HEK293 (cell line): Measurements from ENCODE around the gene TH.

Experiments
- CTCF ChIA-PET: fragments of 350-600 bp; formaldehyde crosslinking; extraction: SDS; loops from one replicate; lab custom pipeline; 2021; ENCODE audit warnings: antibody characterized with exemption; lab: Yijun Ruan, JAX
- POLR2A ChIA-PET: fragments of 300-600 bp; formaldehyde crosslinking; extraction: SDS; loops from one replicate; lab custom pipeline; 2020; ENCODE audit warnings: antibody characterized with exemption, inconsistent platforms; lab: Yijun Ruan, JAX
- H3K27ac ChIP-seq: fragments of 200-500 bp; sonication (Bioruptor generic); 2 replicates; pipeline ENCODE4 v1.5.1; 2014; ENCODE audit warnings: low read depth, low read length, control low read depth, inconsistent platforms; ENCODE audit errors: extremely low read depth
- H3K36me3 ChIP-seq, 2 experiments: fragments of 200-500 bp in 1 of 2; sonication (Bioruptor generic) in 1 of 2; 1 replicate in 1 of 2; 2 replicates in 1 of 2; pipeline ENCODE4 v1.5.1; 2014 to 2017; ENCODE audit warnings: inconsistent platforms in 2 of 2, low read length in 2 of 2; ENCODE audit not compliant: control insufficient read depth in 2 of 2, insufficient read depth in 1 of 2
- H3K4me1 ChIP-seq: fragments of 200-500 bp; sonication (Bioruptor generic); 2 replicates; pipeline ENCODE4 v1.5.1; 2014; ENCODE audit warnings: mild to moderate bottlenecking, low read length, inconsistent platforms; ENCODE audit not compliant: control insufficient read depth, insufficient read depth
- H3K4me3 ChIP-seq: 2 replicates; pipeline ENCODE4 v1.5.1; 2011; ENCODE audit warnings: low read depth, mild to moderate bottlenecking, control low read depth, low read length, moderate library complexity
- H3K9me3 ChIP-seq: fragments of 200-500 bp; sonication (Bioruptor generic); 2 replicates; pipeline ENCODE4 v1.5.1; 2014; ENCODE audit warnings: low read depth, low read length, inconsistent platforms; ENCODE audit not compliant: control insufficient read depth, insufficient read depth
- BCL11B ChIP-seq: fragments of 450-650 bp; formaldehyde crosslinking; IDR thresholded peaks from 2 replicates; pipeline ENCODE4 v1.5.1; 2016; ENCODE audit warnings: low read depth, missing biosample characterization, missing genetic modification characterization
- ZNF146 ChIP-seq: fragments of 450-650 bp; formaldehyde crosslinking; IDR thresholded peaks from 2 replicates; pipeline ENCODE4 v1.5.1; 2016; ENCODE audit warnings: missing biosample characterization, missing genetic modification characterization
- ZNF155 ChIP-seq: fragments of 450-650 bp; formaldehyde crosslinking; IDR thresholded peaks from 2 replicates; pipeline ENCODE4 v1.5.1; 2016; ENCODE audit warnings: missing biosample characterization, missing genetic modification characterization
- ZNF221 ChIP-seq: fragments of 450-650 bp; formaldehyde crosslinking; IDR thresholded peaks from 2 replicates; pipeline ENCODE4 v1.5.1; 2017; ENCODE audit warnings: missing biosample characterization, missing genetic modification characterization, borderline replicate concordance
- ZNF341 ChIP-seq: fragments of 450-650 bp; formaldehyde crosslinking; IDR thresholded peaks from 2 replicates; pipeline ENCODE4; 2016; ENCODE audit warnings: low read depth, missing biosample characterization, missing genetic modification characterization
- ZNF350 ChIP-seq: fragments of 450-650 bp; formaldehyde crosslinking; IDR thresholded peaks from 2 replicates; pipeline ENCODE4 v1.5.0; 2017; ENCODE audit warnings: missing biosample characterization, mild to moderate bottlenecking, missing genetic modification characterization
- ZNF394 ChIP-seq: fragments of 450-650 bp; formaldehyde crosslinking; IDR thresholded peaks from 2 replicates; pipeline ENCODE4 v1.5.1; 2016; ENCODE audit warnings: missing biosample characterization, missing genetic modification characterization, mild to moderate bottlenecking, moderate library complexity, borderline replicate concordance
- ZNF473 ChIP-seq: fragments of 450-650 bp; formaldehyde crosslinking; IDR thresholded peaks from 2 replicates; pipeline ENCODE4 v1.5.1; 2017; ENCODE audit warnings: missing biosample characterization, missing genetic modification characterization
- ZNF548 ChIP-seq: fragments of 450-650 bp; formaldehyde crosslinking; IDR thresholded peaks from 2 replicates; pipeline ENCODE4 v1.5.1; 2016; ENCODE audit warnings: missing biosample characterization, missing genetic modification characterization
- ZNF777 ChIP-seq: fragments of 450-650 bp; formaldehyde crosslinking; IDR thresholded peaks from 2 replicates; pipeline ENCODE4 v1.5.1; 2017; ENCODE audit warnings: missing biosample characterization, missing genetic modification characterization, borderline replicate concordance
- TF ChIP-seq, protein P1 (sequence below): fragments of 450-650 bp; IDR thresholded peaks from 2 replicates; pipeline ENCODE4 v1.5.1; 2018; ENCODE audit warnings: missing biosample characterization, missing genetic modification characterization
- TF ChIP-seq, protein P2 (sequence below): fragments of 450-650 bp; formaldehyde crosslinking; conservative IDR thresholded peaks from 2 replicates; pipeline ENCODE4 v1.5.1; 2016; ENCODE audit warnings: low read depth, missing biosample characterization, missing genetic modification characterization
- TF ChIP-seq, protein P3 (sequence below): fragments of 450-650 bp; formaldehyde crosslinking; IDR thresholded peaks from 2 replicates; pipeline ENCODE4 v1.5.1; 2017; ENCODE audit warnings: missing biosample characterization, missing genetic modification characterization
- TF ChIP-seq, protein P4 (sequence below): fragments of 450-650 bp; formaldehyde crosslinking; IDR thresholded peaks from 2 replicates; pipeline ENCODE4 v1.5.1; 2016; ENCODE audit warnings: missing biosample characterization, missing genetic modification characterization, low read depth

The TH gene

DNA sequence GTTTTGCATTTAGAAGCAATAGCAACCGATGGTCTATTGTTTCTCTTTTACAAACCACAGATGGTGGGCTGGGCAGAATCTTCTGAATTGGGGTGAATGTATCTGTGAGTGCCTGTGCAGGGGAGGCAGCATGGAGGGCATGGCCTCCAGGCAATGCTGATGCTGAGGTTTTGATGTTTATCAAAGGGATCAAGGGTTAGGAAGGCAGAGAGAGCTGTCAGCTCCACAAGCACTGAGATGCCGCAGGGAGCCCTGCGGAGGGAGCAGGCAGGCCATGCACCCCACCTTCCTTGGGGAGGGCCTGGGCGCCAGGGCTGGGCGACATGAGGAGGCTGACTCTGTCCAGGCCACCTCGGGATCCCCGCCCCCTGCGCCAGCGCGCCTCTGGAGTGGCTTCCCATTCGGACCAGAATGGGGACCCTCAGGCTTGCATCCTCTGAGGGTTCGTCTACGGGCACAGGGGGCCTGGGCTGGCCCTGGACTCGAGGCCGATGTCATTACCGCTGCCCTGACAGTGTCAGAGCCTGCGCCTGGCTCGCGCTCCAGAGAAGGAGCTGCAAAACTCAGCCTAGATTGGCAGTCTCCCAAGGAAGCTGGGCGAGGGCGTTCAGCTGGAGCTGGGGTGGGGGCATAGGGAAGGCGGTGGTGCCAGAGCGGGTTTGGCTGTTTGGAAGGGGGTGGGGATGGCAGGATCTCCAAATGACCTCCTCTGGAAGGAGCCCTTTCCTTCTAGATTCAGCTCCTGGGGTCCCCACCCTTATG lies 13.9 kb upstream of the TH start:
- Histone ChIP-seq H3K4me1 (no peaks in the 10 kb centered on the region), H3K27ac (no peak overlapping the region), H3K9me3 (no peaks in the 10 kb centered on the region), H3K36me3 (no peaks in the 10 kb centered on the region), H3K4me3 (no peak overlapping the region)
- TF ChIP-seq ZNF777 (tag by site-specific recombination), result no peak
- TF ChIP-seq, protein P1, sequence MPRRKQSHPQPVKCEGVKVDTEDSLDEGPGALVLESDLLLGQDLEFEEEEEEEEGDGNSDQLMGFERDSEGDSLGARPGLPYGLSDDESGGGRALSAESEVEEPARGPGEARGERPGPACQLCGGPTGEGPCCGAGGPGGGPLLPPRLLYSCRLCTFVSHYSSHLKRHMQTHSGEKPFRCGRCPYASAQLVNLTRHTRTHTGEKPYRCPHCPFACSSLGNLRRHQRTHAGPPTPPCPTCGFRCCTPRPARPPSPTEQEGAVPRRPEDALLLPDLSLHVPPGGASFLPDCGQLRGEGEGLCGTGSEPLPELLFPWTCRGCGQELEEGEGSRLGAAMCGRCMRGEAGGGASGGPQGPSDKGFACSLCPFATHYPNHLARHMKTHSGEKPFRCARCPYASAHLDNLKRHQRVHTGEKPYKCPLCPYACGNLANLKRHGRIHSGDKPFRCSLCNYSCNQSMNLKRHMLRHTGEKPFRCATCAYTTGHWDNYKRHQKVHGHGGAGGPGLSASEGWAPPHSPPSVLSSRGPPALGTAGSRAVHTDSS (tag by site-specific recombination), result no peak
- no peak for TF ChIP-seq ZNF394 (tag by site-specific recombination)
- TF ChIP-seq ZNF155 (tag by site-specific recombination), result no peak
- TF ChIP-seq, protein P2, sequence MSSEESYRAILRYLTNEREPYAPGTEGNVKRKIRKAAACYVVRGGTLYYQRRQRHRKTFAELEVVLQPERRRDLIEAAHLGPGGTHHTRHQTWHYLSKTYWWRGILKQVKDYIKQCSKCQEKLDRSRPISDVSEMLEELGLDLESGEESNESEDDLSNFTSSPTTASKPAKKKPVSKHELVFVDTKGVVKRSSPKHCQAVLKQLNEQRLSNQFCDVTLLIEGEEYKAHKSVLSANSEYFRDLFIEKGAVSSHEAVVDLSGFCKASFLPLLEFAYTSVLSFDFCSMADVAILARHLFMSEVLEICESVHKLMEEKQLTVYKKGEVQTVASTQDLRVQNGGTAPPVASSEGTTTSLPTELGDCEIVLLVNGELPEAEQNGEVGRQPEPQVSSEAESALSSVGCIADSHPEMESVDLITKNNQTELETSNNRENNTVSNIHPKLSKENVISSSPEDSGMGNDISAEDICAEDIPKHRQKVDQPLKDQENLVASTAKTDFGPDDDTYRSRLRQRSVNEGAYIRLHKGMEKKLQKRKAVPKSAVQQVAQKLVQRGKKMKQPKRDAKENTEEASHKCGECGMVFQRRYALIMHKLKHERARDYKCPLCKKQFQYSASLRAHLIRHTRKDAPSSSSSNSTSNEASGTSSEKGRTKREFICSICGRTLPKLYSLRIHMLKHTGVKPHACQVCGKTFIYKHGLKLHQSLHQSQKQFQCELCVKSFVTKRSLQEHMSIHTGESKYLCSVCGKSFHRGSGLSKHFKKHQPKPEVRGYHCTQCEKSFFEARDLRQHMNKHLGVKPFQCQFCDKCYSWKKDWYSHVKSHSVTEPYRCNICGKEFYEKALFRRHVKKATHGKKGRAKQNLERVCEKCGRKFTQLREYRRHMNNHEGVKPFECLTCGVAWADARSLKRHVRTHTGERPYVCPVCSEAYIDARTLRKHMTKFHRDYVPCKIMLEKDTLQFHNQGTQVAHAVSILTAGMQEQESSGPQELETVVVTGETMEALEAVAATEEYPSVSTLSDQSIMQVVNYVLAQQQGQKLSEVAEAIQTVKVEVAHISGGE (tag by site-specific recombination), result no peak
- TF ChIP-seq, protein P3, sequence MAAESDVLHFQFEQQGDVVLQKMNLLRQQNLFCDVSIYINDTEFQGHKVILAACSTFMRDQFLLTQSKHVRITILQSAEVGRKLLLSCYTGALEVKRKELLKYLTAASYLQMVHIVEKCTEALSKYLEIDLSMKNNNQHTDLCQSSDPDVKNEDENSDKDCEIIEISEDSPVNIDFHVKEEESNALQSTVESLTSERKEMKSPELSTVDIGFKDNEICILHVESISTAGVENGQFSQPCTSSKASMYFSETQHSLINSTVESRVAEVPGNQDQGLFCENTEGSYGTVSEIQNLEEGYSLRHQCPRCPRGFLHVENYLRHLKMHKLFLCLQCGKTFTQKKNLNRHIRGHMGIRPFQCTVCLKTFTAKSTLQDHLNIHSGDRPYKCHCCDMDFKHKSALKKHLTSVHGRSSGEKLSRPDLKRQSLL (tag by site-specific recombination), result no peak
- TF ChIP-seq ZNF548, result no peak
- TF ChIP-seq ZNF221 (tag by site-specific recombination), result no peak
- no peak for TF ChIP-seq ZNF146 (tag by site-specific recombination)
- no peak for TF ChIP-seq ZNF350
- POLR2A ChIA-PET, result interaction anchor here (0.6 kb wide), 1 partner anchor 21 kb away, joined by 8 read pairs; no protein-coding TSS in a partner anchor
- CTCF ChIA-PET, result interaction anchor here (1.0 to 2.2 kb wide), 4 partner anchors 7 to 235 kb away, joined by 3 to 15 read pairs (median 6); no protein-coding TSS in a partner anchor

DNA sequence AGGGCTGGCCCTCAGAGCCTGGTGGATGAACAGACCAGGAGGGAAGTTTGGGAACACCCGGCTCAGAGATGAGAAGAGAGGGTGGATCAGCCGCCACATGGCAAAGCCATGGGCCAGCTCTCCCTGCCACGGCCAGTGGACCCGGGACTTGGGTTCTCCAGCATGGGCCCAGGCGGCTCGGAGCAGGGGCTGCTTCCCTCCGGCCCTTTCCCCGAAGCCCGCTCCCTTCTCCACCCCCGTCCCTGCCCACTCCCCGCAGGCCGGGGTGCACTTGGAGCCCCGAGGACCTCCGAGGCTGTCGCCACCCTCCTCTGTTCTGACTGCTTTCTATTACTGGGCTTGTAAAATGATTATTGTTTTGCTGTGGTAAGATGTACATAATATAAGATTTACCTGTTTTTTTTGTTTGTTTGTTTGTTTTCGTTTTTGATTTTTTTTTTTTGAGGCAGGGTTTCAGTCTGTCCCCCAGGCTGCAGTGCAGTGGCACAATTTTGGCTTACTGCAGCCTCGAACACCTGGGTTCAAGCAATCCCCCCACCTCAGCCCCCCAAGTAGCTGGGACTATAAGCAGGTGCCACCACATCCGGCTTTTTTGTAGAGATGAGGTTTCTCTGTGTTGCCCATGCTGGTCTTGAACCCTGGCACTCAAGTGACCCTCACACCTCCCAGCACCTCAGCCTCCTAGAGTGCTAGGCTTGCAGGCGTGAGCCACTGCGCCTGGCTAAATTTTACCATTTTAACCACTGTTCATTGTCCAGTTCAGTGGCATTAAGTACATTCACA lies 11.3 kb upstream of the TH start:
- no peaks in the 10 kb centered on the region for H3K36me3 ChIP-seq
- ChIA-PET POLR2A (no interaction called here), CTCF (interaction anchor here (0.6 kb wide), 1 partner anchor 489 kb away, joined by 3 read pairs; no protein-coding TSS in a partner anchor)
- H3K4me3 ChIP-seq, result no peak overlapping the region
- TF ChIP-seq ZNF341 (0 out of 2 replicates have a peak, but pooled peaks have one; percentile 19), ZNF473 (tag by site-specific recombination) (no peak)
- no peaks in the 10 kb centered on the region for H3K9me3 ChIP-seq
- no peak overlapping the region for H3K27ac ChIP-seq
- H3K4me1 ChIP-seq, result no peaks in the 10 kb centered on the region

DNA sequence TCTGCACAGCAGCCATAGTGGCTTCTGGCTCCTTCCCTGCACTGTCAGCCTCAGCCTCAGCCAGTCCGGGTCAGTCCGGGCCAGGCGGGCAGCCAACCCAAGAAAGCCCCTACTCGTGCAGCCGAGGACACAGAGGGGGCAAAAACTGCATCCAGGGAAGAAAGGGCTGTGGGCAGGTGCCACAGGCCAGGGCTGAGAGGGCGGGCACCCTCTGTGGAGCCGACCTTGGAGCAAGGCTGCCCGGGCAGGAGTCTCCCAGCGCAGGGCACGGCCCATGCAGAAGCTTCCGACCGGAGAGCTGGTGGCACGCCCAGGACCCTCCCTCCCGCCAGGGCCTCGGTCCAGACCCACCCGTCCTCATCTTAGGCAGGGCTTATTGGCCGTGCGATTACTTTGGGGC lies 10.5 kb upstream of the TH start:
- H3K4me1 ChIP-seq, result no peaks in the 10 kb centered on the region
- H3K36me3 ChIP-seq, result no peaks in the 10 kb centered on the region
- ChIA-PET CTCF (interaction anchor here (0.7 kb wide), 2 partner anchors 18 to 655 kb away, joined by 4 to 5 read pairs; no protein-coding TSS in a partner anchor), POLR2A (no interaction called here)
- no peak overlapping the region for H3K4me3 ChIP-seq
- H3K9me3 ChIP-seq, result no peaks in the 10 kb centered on the region
- no peak overlapping the region for H3K27ac ChIP-seq
- TF ChIP-seq, protein P1 (tag by site-specific recombination), result no peak
- TF ChIP-seq, protein P4, sequence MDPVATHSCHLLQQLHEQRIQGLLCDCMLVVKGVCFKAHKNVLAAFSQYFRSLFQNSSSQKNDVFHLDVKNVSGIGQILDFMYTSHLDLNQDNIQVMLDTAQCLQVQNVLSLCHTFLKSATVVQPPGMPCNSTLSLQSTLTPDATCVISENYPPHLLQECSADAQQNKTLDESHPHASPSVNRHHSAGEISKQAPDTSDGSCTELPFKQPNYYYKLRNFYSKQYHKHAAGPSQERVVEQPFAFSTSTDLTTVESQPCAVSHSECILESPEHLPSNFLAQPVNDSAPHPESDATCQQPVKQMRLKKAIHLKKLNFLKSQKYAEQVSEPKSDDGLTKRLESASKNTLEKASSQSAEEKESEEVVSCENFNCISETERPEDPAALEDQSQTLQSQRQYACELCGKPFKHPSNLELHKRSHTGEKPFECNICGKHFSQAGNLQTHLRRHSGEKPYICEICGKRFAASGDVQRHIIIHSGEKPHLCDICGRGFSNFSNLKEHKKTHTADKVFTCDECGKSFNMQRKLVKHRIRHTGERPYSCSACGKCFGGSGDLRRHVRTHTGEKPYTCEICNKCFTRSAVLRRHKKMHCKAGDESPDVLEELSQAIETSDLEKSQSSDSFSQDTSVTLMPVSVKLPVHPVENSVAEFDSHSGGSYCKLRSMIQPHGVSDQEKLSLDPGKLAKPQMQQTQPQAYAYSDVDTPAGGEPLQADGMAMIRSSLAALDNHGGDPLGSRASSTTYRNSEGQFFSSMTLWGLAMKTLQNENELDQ (tag by site-specific recombination), result no peak
- TF ChIP-seq BCL11B (tag by site-specific recombination), result no peak
